ENCODE data around the gene CENPO.
A peak's percentile ranks its signal among the peaks of the same experiment; 100 is the strongest.

The CENPO gene

DNA sequence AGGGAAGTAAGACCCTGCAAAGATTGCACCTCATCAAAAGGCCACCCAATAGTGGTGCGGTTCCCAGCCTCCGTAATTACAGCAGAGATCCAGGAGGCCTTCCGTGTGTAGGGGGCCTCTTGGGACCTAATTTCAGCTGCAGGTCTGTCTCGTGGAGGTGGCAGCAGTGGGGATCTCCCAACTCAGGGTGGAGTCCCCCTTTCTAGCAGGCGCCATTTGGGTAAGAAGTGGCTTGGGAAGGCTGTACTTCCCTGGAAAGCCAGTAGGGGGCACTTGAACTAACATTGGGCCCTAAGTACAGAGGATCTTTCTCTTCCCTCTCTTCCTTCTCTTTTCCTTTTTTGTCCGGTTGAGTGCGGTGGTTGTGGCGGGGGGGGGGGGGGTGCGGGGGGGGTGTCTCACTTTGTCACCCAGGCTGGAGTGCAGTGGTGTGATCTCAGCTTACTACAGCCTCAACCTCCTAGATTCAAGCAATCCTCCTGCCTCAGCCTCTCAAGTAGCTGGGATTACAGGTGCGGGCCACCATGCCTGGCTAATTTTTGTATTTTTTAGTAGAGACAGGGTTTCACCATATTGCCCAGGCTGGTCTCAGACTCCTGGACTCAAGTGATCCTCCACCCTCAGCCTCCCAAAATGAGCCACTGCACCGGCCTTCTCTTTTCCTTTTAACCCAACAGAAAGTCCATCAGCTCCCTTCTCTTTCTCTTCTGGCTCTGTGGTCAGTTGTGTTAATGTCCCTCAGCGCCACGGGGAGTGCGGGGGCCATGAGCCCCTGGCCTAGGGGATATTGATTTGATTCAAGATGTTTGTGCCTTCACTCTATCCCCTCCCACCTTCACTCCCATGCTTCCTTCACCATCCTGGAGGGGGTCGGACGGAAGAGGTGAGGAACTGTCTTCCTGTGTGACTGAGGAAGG lies 32.0 kb downstream of the CENPO start:
- no peak for DNase-seq

- DNase-seq = peak; percentile 41
Measured at GRCh38 chr2:24825883-24826772, 32.9 kb downstream of the CENPO start.

GRCh38 chr2:24826773-24827145 lies 33.5 kb downstream of the CENPO start:
- no peak for DNase-seq

DNA sequence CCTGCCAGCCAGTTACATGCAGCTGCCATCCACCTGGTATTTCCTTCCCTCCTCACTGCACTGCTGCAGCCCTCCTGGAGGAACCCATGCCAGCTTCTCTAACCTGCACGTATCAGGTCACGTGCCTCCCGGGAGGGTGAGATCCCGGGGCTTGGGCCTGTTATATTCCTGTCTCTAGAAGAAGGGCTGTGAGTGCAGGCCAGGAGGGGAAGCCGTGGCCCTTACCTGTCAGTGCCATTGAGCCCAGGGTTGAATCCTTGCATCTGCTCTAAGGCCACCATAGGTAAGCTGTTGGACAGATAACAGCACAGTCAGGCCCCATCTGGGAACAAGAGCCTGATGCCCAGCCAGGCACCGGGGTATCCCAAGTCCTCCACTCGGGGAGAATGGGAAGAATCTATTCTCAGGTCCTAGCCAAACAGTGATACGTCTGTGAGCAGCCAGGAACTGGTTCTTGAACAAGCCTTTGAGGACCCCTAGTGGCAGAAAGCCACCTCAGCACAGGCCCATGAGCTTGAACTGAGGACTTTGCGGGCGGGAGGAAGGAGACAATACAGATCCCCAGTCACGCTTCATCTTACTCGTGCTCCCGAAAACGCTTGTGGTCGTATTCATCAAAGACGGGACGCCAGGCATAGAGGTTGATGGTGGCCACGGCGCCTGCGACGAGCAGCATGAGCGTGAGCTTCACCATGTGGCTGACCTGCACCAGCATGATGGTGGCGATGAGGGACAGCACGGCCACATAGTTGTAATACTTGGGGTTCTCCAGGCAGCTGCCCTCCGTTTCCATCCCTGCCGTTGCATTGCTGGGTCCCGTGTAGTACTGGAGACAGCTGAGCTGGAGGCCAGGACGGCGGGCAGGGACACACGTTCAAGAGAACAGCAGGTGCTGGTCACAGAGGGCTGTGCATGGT lies 34.4 kb downstream of the CENPO start:
- DNase-seq = peak; percentile 79

DNA sequence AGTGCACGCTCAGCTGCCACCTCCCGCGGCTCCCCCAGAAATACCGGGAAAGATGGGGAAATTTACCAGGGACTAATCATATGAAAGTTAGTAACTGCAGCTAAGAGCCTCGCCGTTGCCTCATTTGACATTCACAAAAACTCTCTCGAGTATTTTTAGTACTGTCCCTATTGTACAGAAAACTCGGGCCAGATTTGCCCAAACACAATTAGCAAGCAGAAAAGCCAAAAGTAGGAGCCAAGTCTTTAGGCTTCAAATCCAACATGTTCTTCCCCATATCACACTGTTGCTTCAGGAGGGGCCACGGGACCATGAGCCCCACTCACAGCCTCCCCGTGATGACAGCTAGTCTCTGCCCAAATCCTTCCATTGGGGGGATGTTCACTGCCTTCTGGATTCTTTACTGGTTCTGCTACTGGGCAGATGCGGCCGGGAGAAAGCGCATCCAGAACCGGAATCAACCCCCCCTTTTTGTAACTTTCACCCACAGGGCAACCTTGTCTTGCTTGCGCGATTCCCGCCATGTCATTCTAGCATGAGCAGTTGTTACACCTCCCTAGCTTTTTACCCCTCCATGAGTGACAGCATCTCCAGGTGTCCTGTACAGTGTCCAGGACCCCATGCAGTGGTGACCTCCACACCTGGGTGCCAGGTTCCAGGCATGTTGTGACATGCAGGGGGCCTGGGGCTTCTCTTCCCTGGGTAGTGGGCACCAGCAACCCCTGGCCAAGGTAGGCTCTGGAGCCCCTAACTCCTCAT lies 35.2 kb downstream of the CENPO start:
- DNase-seq = no peak

- peak; percentile 36 for DNase-seq
Measured at GRCh38 chr2:24830351-24830750, 37.1 kb downstream of the CENPO start.

DNA sequence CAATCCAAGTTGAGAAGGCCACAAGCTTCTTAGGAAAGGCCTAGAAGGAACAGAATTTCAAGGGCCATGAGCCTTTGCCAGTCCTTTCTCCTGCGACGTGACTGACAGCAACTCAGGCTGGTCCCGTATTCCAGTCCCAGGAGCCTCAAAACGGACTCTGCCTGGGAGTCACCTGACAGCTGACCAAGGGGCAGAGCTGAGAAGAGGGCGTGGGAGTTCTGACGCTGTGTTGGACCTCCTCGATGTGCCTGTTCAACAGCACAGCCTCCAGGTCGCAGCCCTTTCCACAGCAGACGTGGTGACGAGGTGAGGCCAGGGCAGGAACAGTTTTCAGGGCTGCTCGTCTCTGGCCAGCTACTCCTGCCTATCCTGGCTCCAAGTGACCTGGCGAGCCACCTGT lies 37.6 kb downstream of the CENPO start:
- DNase-seq = no peak

- DNase-seq = no peak
Measured at GRCh38 chr2:24831221-24832072, 38.2 kb downstream of the CENPO start.

GRCh38 chr2:24832073-24832461 lies 38.8 kb downstream of the CENPO start:
- DNase-seq = no peak

GRCh38 chr2:24832521-24832920 lies 39.3 kb downstream of the CENPO start:
- DNase-seq = no peak

DNA sequence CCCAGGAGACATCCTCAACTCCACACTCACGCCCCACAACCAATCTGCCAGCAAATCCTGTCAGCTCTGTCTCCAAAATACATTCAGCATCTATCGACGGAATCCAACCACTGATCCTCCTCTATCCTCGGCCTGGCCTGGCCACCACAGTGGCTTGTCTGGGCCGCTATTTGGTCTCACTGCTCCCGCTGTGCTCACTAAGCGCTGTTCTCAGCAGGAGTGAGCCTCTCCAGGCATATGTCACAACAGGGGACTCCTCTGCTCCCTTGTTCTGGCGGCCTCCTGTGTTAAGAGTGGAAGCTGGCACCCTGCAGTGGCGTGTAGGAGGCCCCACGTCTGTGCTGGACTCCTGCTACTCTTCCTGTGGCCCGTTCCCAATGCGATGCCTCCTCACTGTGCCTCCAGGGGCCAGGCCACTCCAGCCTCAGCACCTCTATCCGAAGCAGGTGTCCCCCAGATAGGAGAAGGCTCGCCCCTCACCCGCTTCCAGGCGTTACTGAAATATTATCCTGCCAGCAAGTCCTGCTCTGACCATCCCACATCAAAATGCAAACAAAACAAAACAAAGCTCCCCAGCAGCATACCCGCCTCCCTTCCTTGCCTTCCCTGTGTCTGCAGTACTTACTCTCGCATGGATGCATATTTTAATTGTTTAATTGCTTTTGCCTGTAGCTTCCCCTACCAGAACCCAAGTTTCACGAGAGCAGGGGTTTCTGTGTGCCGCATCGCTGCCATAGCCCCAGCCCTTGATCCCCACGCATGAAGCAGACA lies 39.9 kb downstream of the CENPO start:
- DNase-seq = no peak

DNA sequence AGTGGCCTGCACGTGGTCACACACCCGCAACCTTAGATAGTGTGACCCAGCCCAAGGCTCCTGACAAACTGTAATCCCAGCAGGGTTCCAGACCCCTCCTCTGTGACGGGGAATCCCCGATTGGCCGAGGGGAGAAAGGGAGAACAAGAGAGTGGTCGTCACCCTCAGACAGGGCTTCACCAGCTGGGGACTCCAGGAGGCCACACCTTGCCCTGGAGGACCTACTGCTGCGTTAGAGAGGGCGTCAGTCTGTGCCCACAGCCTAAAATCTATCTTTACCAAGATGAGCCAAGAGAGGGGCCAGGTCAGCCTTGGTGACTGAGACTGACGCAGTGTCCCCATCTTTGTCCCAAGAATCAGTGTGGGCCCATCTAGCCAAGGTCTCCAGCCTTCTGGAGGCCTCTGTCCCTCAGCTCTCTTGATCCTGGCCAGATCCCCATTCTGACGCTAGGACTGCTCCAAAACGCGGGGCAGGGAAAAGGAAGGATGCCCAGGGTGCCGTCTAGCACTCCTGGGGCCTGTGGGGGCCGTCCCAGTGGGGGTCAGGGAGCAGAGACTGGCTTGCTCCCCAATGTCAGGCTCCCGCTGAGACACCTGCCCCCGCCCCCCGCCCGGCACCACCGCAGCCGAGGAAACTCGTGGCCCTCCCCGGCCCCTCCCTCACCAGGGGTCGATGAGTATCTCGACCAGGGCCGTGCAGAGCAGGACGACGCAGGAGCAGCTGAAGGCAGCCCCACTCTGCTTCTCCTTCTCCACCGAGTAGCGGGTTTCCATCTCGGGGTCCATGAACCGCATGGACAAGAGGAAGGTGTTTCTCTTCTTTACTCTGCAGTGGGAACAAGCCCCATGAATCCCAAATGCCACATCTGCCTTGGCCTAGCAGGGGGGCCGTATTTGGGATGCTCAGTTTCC lies 40.9 kb downstream of the CENPO start:
- DNase-seq = no peak

DNA sequence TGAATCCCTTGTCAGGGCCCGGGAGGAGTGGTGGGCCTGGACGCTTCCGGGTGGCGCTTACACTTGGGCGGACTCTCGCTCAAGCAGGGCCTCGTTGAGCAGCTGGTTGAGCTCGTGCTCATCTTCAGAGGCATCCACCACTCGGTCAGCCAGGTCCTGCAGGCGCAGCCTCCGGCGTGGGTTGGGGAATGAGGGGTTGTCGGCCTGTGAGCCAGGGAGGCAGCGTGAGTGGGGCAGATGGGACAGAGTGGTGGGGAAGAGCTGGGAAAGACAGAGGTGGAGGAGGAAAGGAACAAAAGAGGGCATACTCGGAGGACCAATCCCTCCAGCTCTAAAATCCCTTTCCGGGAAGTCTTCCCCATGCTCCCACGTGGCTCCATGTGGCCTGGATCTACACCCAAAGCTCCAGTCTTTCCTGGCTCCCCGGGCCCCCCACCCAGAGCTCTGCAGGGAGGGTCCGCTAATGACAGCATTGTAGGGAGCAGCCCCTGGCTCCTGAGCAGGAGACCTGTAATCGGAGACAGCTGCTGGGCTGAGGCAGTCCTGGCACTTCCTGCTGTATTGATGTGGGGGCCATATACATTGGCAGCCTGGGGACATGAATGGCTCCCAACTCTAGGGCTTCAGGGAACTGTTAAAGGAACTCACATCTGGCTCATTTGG lies 41.6 kb downstream of the CENPO start:
- no peak for DNase-seq

- DNase-seq = peak; percentile 74
Measured at GRCh38 chr2:24835411-24835810, 42.2 kb downstream of the CENPO start.

DNA sequence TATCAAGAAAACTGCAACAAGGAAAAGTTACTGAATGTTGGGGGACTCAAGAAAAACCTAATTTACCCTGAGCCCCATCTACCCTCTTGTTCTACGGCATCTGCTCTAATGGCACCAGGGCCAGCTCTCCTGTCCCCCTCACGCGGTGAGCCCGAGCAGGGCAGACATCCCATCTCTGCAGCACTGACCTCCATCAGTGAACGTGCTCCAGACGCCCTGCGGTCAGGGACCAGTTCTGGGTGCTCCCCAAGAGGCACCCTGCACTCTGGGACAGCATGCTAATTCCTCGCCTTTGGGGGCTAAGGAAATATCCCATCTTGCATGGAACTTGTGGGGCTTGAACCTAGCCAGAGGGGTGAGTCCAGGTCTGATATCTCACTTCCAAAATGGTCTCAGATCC lies 43.0 kb downstream of the CENPO start:
- no peak for DNase-seq

DNA sequence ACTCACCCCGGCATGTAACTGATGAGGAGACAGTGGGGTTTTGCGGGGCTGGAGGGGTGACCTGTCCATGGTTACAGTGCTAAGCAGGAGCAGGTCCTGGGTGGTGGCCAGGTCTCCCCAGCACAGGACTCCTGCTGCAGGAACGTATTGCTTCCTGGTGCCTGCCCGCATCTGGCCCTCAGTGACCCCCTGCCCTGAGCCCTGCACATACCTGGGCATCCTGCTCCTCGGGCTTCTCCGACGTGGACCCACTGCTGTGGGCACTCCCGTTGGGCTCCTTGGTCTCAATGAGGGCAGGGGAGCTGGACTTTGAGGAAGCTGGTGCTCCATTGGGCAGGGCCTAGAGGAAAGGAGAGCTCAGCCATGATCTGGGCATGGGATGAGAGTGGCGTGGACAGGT lies 43.5 kb downstream of the CENPO start:
- no peak for DNase-seq

DNA sequence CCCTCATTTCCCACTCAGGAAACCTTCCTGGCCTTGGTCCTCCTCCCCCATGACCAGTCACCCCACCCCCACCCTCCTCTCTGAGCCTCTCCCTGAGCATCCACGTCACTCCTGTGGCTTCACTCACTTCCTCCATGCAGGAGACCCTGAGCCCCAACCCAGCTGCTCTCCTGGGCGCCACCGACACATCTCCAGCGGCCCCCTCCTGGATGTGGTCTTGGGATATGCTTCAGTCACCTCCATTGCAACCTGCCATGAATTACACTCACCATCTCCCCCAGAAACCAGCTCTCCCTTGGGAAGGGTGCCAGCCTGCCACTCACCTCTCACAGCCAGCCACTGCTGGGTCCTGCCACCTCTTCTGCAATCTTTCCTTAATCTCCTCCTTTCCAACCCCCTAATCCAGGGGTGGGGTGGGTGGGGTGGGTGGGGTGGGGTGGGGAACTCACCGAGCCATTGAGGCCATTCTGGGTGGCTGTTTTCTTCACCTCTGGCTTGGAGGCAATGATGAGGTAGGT lies 44.8 kb downstream of the CENPO start:
- DNase-seq = no peak

DNA sequence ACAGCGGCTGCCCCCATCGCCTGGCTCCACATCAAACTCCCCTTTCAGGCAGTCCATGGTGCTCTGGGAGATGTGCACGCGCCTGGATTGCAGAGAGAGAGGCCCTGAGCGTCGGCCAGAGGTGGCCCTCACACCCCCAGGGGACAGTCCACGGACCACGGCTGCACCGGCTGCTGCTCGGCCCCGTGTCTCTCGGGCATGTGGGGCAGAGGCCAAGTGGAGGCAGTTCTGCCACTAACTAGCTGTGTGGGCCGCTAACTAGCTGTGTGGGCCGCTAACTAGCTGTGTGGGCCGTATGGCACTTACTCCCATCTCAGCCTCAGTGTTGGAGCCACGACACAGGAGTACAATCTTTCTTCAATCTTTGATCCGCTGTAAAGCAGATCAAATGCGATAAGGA lies 45.3 kb downstream of the CENPO start:
- no peak for DNase-seq
